ENCODE measurements around the gene BUB1B. TPM values are rescaled to one million over a fixed set of nuclear protein-coding genes. Genes with fewer than 3 reads are reported as not detected.

BUB1B gene
- polyA plus RNA-seq, 1 of the 3 experiments (the other 2 are of a cell fraction), result 12.6 TPM

DNA sequence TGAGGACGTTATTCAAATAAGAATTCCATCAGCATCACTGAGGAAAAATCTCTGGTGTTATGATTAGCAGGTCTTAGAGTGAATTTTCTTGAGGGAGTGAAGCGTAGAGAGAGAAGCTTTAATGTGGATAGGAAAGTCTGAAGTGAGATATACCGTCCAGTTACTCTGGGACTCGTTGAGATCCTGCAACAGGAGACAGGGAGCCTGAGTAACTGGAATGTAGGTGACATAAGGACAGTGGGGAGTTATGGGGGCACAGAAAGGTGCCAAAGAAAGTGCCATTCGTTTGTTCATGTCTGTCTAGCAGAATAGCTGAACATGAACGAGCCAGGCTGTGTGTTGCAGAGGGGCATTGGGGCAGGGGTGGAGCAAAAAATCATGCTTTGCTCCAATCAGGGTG is 9.4 kb upstream of the BUB1B start:
- Histone ChIP-seq H3K9ac (no peak overlapping the region), H3K4me1 (ENCODE audit: control insufficient read depth in 1 of 2, insufficient read depth in 2 of 2, low read depth in 1 of 2, low read length in 1 of 2) (peaks cover 4 to 5% of the 10 kb centered on the region in 2 experiments; a peak in 1 of 4 replicates), H2AFZ (ENCODE audit: low read depth) (no peak overlapping the region), H3K4me2 (no peak overlapping the region), H3K27me3 (ENCODE audit: insufficient read depth) (no peaks in the 10 kb centered on the region), H3K36me3 (replicated peaks in 1 of 2; ENCODE audit: control insufficient read depth in 1 of 2, insufficient read depth in 2 of 2, low read length in 1 of 2) (no peaks in the 10 kb centered on the region), H3K9me3 (no peaks in the 10 kb centered on the region), H3K9me2 (no peaks in the 10 kb centered on the region), H3F3A (replicated peaks; ENCODE audit: insufficient read depth) (peaks cover 4% of the 10 kb centered on the region), H3K4me3 (ENCODE audit: low read depth in 2 of 2, low read length in 1 of 2) (no peak overlapping the region), H3K79me2 (ENCODE audit: insufficient read depth) (no peaks in the 10 kb centered on the region), H3K27ac (ENCODE audit: low read depth in 2 of 2, low read length in 1 of 2) (no peak overlapping the region), H4K20me1 (ENCODE audit: insufficient read depth) (no peaks in the 10 kb centered on the region)
- DNase-seq, result no peak
- 84% methylated on average over 6 of the region's 6 CpGs for WGBS (ENCODE audit: low lambda C conversion rate)
- CTCF ChIA-PET, result no interaction called here
- POLR2A ChIA-PET, result no interaction called here
- TF ChIP-seq, protein P1, sequence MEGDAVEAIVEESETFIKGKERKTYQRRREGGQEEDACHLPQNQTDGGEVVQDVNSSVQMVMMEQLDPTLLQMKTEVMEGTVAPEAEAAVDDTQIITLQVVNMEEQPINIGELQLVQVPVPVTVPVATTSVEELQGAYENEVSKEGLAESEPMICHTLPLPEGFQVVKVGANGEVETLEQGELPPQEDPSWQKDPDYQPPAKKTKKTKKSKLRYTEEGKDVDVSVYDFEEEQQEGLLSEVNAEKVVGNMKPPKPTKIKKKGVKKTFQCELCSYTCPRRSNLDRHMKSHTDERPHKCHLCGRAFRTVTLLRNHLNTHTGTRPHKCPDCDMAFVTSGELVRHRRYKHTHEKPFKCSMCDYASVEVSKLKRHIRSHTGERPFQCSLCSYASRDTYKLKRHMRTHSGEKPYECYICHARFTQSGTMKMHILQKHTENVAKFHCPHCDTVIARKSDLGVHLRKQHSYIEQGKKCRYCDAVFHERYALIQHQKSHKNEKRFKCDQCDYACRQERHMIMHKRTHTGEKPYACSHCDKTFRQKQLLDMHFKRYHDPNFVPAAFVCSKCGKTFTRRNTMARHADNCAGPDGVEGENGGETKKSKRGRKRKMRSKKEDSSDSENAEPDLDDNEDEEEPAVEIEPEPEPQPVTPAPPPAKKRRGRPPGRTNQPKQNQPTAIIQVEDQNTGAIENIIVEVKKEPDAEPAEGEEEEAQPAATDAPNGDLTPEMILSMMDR (IDR thresholded peaks at IDR 0.05), result no peak
- no peak for TF ChIP-seq MEF2A (IDR thresholded peaks at IDR 0.05; ENCODE audit: borderline replicate concordance, low read depth)
- TF ChIP-seq CHD2 (IDR thresholded peaks at IDR 0.05; ENCODE audit: low read length, partially characterized antibody), result no peak
- no peak for TF ChIP-seq ELF1 (IDR thresholded peaks at IDR 0.05)
- TF ChIP-seq POLR2AphosphoS5 (IDR thresholded peaks at IDR 0.05; ENCODE audit: low read depth, low read length), result no peak
- no peak for TF ChIP-seq TEAD4 (IDR thresholded peaks at IDR 0.05; ENCODE audit: borderline replicate concordance, insufficient read depth)
- TF ChIP-seq, protein P2, sequence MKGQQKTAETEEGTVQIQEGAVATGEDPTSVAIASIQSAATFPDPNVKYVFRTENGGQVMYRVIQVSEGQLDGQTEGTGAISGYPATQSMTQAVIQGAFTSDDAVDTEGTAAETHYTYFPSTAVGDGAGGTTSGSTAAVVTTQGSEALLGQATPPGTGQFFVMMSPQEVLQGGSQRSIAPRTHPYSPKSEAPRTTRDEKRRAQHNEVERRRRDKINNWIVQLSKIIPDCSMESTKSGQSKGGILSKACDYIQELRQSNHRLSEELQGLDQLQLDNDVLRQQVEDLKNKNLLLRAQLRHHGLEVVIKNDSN (IDR thresholded peaks at IDR 0.05; ENCODE audit: borderline replicate concordance, low read depth), result no peak
- no peak for TF ChIP-seq EZH2phosphoT487 (IDR thresholded peaks at IDR 0.05; ENCODE audit: borderline replicate concordance, low read depth)
- TF ChIP-seq, protein P3, sequence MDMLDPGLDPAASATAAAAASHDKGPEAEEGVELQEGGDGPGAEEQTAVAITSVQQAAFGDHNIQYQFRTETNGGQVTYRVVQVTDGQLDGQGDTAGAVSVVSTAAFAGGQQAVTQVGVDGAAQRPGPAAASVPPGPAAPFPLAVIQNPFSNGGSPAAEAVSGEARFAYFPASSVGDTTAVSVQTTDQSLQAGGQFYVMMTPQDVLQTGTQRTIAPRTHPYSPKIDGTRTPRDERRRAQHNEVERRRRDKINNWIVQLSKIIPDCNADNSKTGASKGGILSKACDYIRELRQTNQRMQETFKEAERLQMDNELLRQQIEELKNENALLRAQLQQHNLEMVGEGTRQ (IDR thresholded peaks at IDR 0.05; ENCODE audit: borderline replicate concordance, low read depth, low read length), result no peak
- TF ChIP-seq, protein P4, sequence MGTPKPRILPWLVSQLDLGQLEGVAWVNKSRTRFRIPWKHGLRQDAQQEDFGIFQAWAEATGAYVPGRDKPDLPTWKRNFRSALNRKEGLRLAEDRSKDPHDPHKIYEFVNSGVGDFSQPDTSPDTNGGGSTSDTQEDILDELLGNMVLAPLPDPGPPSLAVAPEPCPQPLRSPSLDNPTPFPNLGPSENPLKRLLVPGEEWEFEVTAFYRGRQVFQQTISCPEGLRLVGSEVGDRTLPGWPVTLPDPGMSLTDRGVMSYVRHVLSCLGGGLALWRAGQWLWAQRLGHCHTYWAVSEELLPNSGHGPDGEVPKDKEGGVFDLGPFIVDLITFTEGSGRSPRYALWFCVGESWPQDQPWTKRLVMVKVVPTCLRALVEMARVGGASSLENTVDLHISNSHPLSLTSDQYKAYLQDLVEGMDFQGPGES (IDR thresholded peaks at IDR 0.05; ENCODE audit: low read depth, low read length), result no peak

DNA sequence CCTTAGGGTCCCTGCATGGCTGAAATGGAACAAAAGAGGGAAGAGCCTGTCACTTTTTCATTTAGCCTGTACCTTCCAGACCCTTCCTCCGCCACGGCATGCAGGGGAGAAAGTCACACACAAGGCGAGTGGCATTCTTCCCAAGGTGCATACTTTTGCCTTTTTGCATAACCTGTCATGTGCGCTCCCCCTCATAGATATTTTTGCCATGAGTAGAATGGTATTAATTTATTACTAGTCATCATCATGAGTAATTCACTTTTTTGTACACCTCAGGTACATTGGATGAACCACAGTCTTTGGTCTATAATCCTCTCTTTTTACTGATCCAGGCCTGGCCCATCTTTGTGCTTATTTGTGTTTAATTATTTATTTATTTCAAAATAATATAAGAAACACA is 8.9 kb upstream of the BUB1B start:
- Histone ChIP-seq H3K4me1 (ENCODE audit: control insufficient read depth in 1 of 2, insufficient read depth in 2 of 2, low read depth in 1 of 2, low read length in 1 of 2) (peaks cover 4 to 5% of the 10 kb centered on the region in 2 experiments; a peak in 1 of 4 replicates), H3K9ac (no peak overlapping the region), H2AFZ (ENCODE audit: low read depth) (no peak overlapping the region), H3K79me2 (ENCODE audit: insufficient read depth) (no peaks in the 10 kb centered on the region), H3K4me2 (no peak overlapping the region), H3K27me3 (ENCODE audit: insufficient read depth) (no peaks in the 10 kb centered on the region), H3K9me3 (no peaks in the 10 kb centered on the region), H4K20me1 (ENCODE audit: insufficient read depth) (no peaks in the 10 kb centered on the region), H3K27ac (ENCODE audit: low read depth in 2 of 2, low read length in 1 of 2) (no peak overlapping the region), H3F3A (replicated peaks; ENCODE audit: insufficient read depth) (peaks cover 4% of the 10 kb centered on the region), H3K36me3 (replicated peaks in 1 of 2; ENCODE audit: control insufficient read depth in 1 of 2, insufficient read depth in 2 of 2, low read length in 1 of 2) (no peaks in the 10 kb centered on the region), H3K9me2 (no peaks in the 10 kb centered on the region), H3K4me3 (ENCODE audit: low read depth in 2 of 2, low read length in 1 of 2) (no peak overlapping the region)
- WGBS (ENCODE audit: low lambda C conversion rate), result 96% methylated on average over 4 of the region's 4 CpGs
- CTCF ChIA-PET, result no interaction called here
- POLR2A ChIA-PET, result no interaction called here
- no peak for DNase-seq
- TF ChIP-seq EZH2phosphoT487 (IDR thresholded peaks at IDR 0.05; ENCODE audit: borderline replicate concordance, low read depth) (no peak), RCOR1 (IDR thresholded peaks at IDR 0.05; ENCODE audit: low read length) (no peak), TAF1 (IDR thresholded peaks at IDR 0.05; ENCODE audit: borderline replicate concordance, low read depth, low read length) (no peak), EP300 (IDR thresholded peaks at IDR 0.05; ENCODE audit: borderline replicate concordance in 1 of 2, low read depth in 1 of 2, low read length in 1 of 2) (no peak), FOXJ3 (CRISPR knock-in tag; IDR thresholded peaks at IDR 0.05) (no peak), RXRA (IDR thresholded peaks at IDR 0.05; ENCODE audit: borderline replicate concordance, low read depth) (no peak), YY1 (IDR thresholded peaks at IDR 0.05; ENCODE audit: low read depth) (no peak), CHD2 (IDR thresholded peaks at IDR 0.05; ENCODE audit: low read length, partially characterized antibody) (no peak), MXI1 (IDR thresholded peaks at IDR 0.05; ENCODE audit: low read depth, low read length) (no peak), GABPA (IDR thresholded peaks at IDR 0.05; ENCODE audit: low read depth) (no peak)
- TF ChIP-seq, protein P1 (IDR thresholded peaks at IDR 0.05), result no peak
- TF ChIP-seq, protein P5, sequence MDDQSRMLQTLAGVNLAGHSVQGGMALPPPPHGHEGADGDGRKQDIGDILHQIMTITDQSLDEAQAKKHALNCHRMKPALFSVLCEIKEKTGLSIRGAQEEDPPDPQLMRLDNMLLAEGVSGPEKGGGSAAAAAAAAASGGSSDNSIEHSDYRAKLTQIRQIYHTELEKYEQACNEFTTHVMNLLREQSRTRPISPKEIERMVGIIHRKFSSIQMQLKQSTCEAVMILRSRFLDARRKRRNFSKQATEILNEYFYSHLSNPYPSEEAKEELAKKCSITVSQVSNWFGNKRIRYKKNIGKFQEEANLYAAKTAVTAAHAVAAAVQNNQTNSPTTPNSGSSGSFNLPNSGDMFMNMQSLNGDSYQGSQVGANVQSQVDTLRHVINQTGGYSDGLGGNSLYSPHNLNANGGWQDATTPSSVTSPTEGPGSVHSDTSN (IDR thresholded peaks at IDR 0.05), result no peak
- TF ChIP-seq, protein P6, sequence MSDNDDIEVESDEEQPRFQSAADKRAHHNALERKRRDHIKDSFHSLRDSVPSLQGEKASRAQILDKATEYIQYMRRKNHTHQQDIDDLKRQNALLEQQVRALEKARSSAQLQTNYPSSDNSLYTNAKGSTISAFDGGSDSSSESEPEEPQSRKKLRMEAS (IDR thresholded peaks at IDR 0.05; ENCODE audit: low read depth), result no peak
